ENCODE results near the gene MCTS1. TPM values are rescaled to one million over a fixed set of nuclear protein-coding genes. Genes with fewer than 3 reads are reported as not detected.
A peak's percentile ranks its signal among the peaks of the same experiment; 100 is the strongest.

Gene MCTS1
- total RNA-seq, 1 donor from 2014 or later: 46.1 TPM

- Mint-ChIP-seq H3K27me3 (no peaks in the 10 kb centered on the region), H3K4me3 (no peak overlapping the region), H3K27ac (no peak overlapping the region), H3K9me3 (no peaks in the 10 kb centered on the region), H3K4me1 (ENCODE audit: unreplicated experiment) (no peaks in the 10 kb centered on the region), H3K36me3 (peaks cover 4% of the 10 kb centered on the region)
- DNase-seq (ENCODE audit: extremely low spot score, unreplicated experiment): no peak
- TF ChIP-seq CTCF (conservative IDR thresholded peaks at IDR 0.05): no peak
These were observed 8.2 kb downstream of the MCTS1 start for GRCh38 chrX:120612086-120612485.

DNA sequence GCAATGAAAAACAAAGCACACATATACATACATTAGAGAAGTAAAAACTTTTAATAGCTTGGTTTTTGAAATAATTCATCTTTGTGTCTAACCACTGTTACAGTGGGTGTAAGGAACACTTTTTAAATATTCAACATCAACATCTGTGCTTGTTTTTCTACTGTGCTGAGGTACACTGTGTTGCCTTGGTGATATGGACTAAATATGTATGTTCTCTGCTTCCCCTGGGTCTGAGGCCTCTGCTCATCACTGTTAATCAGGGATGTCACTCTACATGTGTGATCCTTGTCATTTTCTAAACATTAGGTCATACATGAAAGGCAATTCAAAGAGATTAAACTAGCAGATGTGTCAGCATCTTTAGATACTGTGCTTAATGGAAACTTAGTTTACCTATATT is 10.9 kb downstream of the MCTS1 start:
- H3K27ac Mint-ChIP-seq: no peak overlapping the region
- H3K4me1 Mint-ChIP-seq (ENCODE audit: unreplicated experiment): no peaks in the 10 kb centered on the region
- H3K36me3 Mint-ChIP-seq: peaks cover 6% of the 10 kb centered on the region
- no peak overlapping the region for H3K4me3 Mint-ChIP-seq
- no peaks in the 10 kb centered on the region for H3K27me3 Mint-ChIP-seq
- no peak for DNase-seq (ENCODE audit: extremely low spot score, unreplicated experiment)
- no peak for TF ChIP-seq CTCF (conservative IDR thresholded peaks at IDR 0.05)
- no peaks in the 10 kb centered on the region for H3K9me3 Mint-ChIP-seq

GRCh38 chrX:120617996-120618630 is 14.2 kb downstream of the MCTS1 start:
- Mint-ChIP-seq H3K36me3 (peaks cover 7% of the 10 kb centered on the region), H3K27ac (no peak overlapping the region), H3K9me3 (no peaks in the 10 kb centered on the region), H3K4me1 (ENCODE audit: unreplicated experiment) (no peaks in the 10 kb centered on the region), H3K4me3 (no peak overlapping the region), H3K27me3 (no peaks in the 10 kb centered on the region)
- DNase-seq (ENCODE audit: extremely low spot score, unreplicated experiment): no peak
- no peak for TF ChIP-seq CTCF (conservative IDR thresholded peaks at IDR 0.05)

DNA sequence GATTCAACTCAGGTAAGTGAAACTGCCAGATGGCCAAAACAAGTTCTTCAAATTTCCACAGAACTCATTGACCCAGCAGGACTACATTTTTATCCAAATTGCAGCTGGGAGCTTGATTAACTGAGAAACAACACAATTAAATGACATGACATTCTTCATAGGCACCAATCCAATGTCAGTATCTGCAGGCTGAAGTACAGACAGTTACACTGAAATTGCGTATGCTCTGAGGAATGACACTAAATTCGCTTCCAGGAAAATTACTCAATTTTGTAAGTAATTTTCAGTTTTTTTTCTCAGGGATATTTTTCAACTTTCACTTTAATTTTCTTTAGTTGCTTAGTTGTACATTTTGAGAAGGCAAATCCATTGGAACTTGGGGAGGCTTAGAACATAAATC is 21.5 kb downstream of the MCTS1 start:
- Mint-ChIP-seq H3K4me3 (no peak overlapping the region), H3K27me3 (no peaks in the 10 kb centered on the region), H3K9me3 (no peaks in the 10 kb centered on the region), H3K4me1 (ENCODE audit: unreplicated experiment) (no peaks in the 10 kb centered on the region), H3K36me3 (no peaks in the 10 kb centered on the region), H3K27ac (no peak overlapping the region)
- no peak for DNase-seq (ENCODE audit: extremely low spot score, unreplicated experiment)
- no peak for TF ChIP-seq CTCF (conservative IDR thresholded peaks at IDR 0.05)

- Mint-ChIP-seq H3K27ac (peak within 1 kb of the TSS; percentile 90), H3K4me3 (peak within 1 kb of the TSS; percentile 88), H3K27me3 (no peaks in the 10 kb centered on the region), H3K9me3 (no peaks in the 10 kb centered on the region), H3K36me3 (no peaks in the 10 kb centered on the region), H3K4me1 (ENCODE audit: unreplicated experiment) (no peaks in the 10 kb centered on the region)
- peak; percentile 90 for DNase-seq (ENCODE audit: extremely low spot score, unreplicated experiment)
- no peak for TF ChIP-seq CTCF (conservative IDR thresholded peaks at IDR 0.05)
These were observed 26.0 kb downstream of the MCTS1 start, which contains the start of gene C1GALT1C1 for GRCh38 chrX:120629667-120630537. Gene C1GALT1C1 (minus strand): TSS chrX:120630054. CDS start chrX:120627166, 2,888 bp downstream.
